Activated CD4-positive, alpha-beta T cell treated with anti-CD3 and anti-CD28 coated beads for 4 hours (primary cell): Measurements from ENCODE around the gene CIB1.

Experiments
- DNase-seq, 2 donors: peaks; one replicate each; pipeline ENCODE4 v3.0.0-alpha.2; 2020

Gene CIB1

DNA sequence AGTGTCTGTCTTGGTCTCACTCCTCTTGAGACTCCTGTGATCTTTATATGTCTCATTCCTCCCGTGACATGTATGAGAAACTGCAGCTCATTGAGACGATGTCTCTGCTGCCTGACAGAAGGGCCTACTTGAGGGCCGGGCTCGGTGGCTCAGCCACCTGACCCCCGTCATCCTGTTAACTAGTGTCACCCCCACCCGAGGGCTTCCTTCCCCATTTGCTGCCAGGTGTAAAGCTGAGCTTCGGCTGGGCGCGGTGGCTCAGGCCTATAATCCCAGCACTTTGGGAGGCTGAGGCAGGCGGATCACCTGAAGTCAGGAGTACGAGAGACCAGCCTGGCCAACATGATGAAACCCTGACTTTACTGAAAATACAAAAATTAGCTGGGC is 19.9 kb downstream of the CIB1 start:
- no peak for DNase-seq

DNA sequence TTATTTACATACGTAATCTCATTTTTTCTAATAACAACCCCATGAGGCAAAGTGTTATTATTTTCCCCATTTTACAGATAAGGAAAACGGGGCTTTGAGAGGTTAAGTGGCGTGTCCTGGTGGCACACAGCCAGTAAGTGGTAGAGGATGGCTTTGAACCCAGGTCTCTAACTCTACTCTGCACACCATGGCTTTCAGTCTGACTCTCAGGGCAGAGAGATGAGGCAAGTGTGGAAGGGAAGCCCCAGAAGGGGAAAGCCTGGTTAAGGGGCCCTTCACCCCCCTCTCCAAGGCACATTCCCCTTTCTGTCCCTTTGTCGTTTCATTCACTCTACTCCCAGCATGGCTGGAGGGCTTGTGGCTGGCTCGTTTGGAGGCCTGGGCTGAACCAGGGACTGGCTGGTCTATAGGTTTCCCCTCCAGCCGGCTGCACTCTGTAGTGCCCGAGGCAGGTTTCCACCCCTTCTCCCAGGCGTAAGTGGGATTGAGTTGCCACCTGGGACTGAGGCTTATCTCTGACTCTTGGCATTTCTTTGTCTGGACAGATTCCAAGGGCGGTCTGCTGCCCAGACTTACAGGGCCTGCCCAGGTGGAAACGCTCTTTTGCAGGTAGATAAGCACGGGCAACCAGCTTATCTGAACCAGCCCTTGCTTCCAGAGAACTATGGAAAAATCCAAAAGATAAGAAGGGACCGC is 20.5 kb downstream of the CIB1 start:
- DNase-seq, result no peak

DNA sequence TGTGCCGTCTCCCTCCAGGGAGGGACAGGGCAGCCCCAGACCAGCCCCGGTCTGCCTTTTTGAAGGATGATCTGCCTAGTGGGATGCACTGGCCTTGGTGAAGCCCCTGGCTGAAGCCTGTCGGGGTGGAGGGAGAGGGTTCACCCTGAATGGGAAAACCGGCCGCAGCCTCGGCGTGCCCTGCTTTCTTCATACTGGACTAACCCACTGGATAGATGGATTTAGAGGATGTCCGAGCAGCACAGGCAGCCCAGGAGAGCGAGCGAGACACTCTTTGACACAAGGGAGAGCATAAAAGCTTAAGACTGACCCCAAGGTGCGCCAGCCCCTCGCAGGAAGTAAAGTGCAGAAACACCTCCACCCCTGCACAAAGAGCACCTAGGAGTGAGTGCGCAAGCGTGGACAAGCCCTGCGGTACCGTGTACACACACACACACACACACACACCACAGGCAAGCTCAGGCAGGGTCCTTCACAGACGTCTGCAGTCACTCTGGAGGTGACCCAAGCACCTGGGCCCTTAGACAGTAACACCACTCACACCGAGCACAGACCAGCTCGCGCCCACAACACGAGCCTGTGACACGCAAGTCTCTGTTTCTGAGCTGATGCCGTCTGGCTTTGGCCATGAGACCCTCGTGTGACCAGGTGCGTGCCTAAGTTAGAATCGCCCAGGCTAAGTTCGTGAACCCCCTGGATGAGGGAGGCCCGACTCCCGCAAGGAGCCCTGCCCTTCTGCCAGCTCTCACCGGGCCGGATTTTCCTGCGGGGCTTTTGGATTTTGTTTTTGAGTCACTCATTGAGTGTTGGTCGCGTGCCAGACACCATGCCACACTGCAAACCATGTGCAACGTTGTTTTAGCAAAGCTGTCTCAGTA is 21.3 kb downstream of the CIB1 start:
- no peak for DNase-seq

DNA sequence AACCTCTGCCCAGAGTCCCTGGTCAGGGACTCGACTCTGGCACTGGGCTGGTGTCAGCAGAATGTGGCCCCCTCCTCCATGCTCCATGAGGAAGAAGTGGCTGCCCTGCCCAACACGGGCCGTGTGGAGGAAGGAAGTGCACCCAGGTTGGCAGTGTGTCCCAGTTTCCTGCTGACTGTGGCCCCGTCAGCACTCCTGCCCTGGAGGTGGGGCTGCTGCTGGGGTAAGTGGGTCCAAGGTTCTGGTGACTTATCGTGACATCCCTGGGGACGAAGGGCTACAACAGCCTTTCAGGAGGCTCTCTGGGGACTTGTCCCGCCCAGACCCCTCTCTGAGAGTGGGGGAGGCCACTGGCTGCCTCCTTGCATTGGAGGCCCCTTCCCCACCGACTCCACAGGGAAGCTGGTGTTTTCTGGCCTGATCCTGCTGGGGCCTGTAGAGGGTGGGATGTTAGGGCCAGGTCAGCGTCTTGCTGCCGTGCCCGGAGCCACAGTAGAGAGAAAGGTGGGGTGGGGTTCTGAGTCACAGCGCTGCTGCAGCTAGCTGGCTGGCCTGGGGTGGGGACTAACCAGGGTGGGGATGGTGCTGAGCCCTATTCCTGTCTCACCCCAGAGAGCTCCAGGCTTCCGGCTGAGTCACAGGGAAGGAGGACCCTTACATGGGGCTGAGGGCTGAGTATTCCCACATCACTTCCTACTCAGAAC is 22.1 kb downstream of the CIB1 start:
- DNase-seq, result no peak

DNA sequence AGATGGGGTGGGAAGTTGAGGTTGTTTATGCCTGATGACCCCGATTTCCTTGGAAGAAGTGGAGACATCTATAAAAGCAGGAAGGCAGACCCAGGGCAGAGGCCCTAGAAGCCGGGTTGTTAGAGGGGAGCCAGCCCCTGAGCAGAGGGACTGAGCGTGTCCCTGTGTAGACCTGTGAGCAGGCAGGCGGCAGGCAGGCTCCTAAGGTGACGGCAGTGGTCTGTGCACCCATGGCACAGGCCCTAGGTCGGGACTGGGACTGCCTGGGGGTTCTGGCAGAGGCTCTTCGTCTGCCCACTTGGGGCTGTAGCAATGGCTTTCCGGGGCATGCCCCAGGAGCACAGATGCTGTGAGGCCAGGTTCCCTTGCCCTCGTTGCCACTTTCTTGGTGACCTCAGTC is 22.7 kb downstream of the CIB1 start:
- no peak for DNase-seq

DNA sequence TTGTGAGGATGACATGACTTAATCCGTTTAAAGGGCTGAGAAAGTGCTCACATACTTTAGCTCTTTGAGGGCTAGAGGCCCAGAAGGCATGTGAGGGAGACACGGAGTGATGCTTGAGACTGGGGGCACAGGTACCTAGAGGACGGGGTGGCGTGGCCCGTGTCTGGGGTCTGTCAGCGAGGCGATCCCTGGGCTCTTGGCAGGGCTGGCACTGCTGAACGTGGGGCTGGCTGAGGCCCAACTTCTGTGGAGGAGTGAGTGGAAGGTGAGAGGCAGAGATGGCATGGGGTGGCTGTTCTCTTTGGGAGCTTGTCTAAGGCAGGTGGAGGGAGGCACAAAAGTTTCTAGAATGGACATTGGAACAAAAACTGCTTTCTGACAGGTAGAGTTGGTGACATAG is 23.1 kb downstream of the CIB1 start:
- no peak for DNase-seq

DNA sequence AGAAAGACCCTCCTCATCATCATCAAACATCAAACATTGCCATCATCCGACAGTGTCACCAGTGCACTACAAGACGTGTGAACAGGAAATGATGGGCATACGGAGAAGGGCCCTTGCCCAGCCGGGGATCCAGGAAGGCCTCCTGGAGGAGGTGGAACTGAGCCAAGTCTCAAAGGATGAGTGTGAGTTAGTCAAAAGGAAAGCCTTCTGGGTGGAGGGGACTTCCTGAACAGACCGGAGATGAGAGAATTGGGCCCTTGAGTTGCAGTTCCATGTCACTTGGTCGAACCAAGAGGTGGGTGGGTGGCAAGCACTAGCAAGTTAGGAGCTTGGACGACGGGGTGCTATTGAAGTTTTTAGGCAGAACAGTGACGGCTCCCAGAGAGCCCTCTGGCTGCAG is 24.1 kb downstream of the CIB1 start:
- no peak for DNase-seq

DNA sequence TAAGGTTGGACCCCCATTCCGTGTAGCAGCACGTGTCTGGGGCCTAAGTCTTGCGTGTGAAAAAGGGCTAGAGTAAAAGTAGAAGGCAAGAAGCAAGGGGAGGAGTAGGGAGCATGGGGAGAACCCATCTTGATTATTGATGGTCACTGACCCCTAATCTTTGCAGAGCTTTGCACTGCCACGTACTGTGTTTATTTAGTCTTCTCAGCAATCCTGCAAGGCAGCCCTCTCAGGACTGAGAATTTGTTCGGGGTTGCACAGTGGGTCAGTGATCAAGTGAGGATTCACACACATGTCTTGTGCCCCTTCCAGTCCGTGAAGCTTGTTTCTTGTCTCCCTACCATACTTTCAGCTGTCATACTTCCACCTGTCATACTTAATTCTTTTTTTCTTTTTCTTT is 25.4 kb downstream of the CIB1 start:
- DNase-seq, result no peak

DNA sequence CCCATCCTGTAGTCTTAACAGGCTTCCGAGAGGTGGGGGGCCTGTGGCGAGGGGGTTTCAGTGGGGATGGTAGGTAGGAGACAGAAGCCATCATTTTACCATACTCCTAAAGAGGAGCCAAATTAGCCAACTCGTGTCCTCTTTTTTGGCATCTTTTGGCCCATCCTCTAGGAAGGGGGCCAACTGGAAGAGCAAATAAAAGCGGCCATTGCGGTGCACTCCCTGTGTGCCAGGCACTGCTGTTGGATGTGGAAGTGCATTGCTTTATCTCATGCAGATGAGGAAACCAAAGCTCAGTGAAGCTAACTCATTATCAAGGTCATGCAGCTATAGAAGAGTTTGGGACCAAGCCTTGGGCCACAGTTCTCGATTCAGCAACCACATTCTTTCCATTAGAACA is 26.5 kb downstream of the CIB1 start:
- no peak for DNase-seq

DNA sequence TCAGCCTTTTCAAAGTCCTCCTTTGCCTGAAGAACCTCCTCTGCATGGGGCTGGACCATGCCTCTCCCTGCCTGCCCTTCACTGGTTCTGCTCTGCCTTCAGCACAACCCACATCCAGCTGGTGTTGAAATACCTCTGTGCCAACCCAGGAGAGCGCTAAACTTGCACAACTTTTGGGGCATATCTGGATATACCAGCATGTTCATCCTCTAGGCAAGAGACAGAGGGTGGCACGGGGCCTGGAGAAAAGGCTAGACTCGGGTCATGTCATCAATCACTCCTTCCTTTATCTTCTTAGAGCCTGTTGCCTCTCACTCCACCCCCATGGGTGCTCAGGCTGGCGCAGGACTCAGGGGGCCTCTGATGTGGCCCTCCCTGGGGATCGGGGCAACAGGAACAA is 27.9 kb downstream of the CIB1 start:
- no peak for DNase-seq

DNA sequence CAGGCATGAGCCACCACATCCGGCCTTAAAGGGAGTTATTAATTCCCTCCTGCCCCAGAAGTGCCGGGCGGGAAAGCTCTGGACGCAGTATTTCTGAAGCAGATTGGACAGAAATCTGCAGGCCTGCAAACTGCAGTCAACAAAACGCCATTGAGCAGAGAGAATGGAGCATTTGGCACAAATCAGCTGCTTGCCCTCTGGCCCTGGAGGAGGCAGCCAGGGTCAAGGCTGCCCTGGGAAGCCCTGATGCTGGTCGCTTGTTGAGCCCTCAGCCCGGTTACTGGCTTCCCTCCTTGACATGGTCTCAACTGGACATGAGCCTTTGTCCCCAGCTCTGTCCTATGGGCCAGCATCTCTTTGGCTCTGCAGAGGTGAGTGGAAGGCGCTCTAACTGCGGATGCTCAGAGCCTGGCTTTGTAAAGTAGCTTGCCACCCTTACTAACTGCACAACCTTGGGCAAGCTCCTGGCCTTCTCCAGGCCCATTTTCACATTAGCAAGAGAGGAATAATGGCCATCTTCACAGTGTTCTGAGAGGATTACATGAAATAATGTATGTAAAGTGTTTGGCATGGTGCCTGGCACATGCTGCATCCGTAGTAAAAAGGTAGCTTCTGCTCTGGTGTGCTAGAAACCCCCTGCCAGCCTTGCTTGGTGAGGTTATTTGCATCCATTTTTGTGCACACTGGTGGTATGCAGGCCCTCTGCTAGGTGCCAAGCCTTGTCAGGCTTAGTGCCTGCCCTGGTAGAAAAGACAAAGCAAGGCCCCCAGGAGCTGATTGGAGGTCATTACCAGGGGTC is 28.5 kb downstream of the CIB1 start:
- DNase-seq, result no peak

DNA sequence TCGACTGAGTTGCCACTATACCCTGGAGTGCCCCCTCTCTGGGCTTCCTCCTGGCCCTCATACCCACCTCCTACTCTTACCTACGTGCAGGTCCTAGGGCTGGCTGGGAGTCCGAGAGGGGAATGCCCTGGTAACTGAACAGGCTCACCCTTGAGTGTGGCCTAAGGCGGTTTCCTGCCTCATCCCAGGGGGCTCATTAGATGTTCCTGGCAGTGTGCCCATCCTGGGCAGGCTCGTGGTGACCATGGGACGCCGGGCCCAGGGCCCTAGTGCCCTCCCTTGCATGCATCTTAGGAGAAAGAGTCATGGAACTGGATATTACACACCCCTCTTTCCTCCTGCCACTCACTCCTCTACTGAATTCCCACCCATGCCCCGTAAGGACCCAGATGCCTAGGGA is 29.8 kb downstream of the CIB1 start:
- no peak for DNase-seq

DNA sequence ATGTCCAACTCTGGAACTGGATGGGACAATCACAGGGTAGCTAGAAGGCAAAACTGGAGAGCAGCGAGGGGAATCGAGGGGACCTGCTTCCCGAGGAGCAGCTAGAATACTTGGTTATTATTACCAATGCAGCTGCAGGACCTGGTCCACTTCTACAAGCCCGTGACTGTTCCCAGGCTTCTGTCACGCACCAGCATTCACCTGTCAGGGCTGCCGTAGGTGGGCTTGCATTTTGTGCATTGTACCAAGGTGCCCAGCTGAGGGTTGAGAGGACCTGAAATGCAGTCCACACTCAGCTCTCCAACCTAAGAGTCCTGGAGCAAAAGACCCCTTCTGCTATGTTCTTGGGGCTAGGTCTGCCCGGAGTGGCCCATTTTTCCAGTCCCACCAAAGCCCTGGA is 30.3 kb downstream of the CIB1 start:
- DNase-seq, result no peak

DNA sequence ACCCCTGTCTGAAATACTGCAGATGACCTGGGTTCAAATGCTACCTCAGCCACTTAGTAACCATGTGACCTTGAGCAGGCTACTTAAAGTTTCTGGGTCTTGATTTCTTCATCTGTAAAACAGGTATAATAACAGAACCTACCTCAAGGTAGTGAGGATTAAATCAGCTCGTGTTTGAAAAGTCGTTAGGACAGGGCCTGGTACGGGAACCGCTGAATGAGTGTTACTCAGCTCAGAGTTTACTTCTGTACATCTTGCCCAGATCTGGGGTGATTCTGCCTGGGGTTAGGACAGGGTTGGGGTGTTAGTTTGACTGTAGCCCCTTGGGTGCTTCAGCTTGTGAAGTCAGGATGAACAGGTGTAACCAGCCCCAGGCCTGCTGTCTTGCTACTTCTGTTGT is 30.8 kb downstream of the CIB1 start:
- DNase-seq, result no peak

DNA sequence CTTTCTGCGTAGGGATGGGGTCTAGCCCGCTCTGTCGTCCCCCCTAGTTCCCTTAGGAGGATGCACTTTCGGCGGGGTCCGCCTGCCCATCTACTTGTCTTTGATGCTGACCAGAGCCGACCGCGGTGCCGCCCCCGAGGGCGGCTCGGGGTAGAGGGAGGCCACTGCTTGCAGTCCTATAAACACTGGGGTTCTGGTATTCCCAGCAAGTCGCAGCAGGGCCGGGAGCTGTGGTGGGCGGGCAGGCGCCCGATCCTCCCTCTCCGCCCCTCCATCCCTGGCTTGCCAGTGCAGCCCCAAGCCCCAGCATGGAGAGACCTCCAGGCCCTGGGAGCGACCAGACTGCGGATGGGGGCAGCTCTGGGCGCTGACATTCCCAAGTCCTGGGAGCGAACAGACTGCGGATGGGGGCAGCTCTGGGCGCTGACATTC is 31.8 kb downstream of the CIB1 start:
- DNase-seq, result no peak

DNA sequence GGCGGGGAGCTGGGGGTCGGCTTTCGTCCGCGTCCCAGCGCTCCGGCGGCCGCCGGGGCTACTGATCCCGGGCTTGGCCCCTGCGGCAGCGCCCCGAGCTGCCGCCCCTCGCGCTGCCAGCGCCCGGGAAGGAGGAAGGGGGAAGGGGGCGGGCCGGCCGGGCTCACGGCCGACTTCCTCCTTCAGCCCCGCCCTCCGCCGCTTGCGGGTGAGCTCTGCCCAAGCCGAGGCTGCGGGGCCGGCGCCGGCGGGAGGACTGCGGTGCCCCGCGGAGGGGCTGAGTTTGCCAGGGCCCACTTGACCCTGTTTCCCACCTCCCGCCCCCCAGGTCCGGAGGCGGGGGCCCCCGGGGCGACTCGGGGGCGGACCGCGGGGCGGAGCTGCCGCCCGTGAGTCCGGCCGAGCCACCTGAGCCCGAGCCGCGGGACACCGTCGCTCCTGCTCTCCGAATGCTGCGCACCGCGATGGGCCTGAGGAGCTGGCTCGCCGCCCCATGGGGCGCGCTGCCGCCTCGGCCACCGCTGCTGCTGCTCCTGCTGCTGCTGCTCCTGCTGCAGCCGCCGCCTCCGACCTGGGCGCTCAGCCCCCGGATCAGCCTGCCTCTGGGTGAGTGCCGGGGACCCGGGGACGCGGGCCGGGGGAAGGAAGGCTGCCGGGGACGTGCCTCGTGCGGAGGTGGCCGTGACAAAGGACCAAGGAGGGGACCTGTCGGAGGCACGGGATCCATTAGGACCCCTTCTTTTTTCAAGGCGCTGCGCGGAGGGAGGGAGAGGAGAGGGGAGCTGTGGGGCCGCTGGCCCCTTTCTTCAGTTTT is 32.4 kb downstream of the CIB1 start, which contains the start of gene SEMA4B:
TSS of gene SEMA4B (plus strand) at position 201 of the 814 bp plus-strand sequence. CDS start at position 450, 249 bp downstream.
- peak; percentile 61 to 69 for DNase-seq

DNA sequence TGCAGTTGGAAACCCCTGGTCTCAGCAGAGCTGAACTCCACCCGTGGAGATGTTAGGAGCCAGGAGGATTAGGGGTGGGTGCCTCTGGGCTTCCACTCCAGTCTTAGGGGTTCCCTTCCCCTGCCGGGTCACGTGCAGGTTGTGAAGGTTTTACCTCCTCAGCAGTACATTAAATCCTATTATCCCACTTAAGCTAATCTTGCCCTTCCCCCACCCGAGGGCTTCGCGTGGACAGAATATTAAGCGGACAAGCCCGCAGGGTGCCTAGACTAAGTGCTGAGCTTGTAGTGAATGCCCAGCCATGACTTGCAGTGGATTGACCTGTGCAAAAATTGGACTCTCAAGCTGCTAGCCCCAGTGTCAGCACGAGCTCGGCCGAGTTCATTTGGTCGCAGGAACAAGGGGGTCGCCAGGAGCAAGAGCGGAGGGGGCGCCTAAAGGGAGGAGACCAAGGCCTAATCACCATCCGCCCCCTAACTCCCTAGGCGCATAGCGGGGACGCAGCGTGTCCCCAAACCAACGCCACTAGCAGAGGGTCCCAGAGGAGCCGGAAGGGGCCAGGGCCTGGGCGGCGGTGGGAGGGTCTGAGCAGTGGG is 33.1 kb downstream of the CIB1 start:
- no peak for DNase-seq

DNA sequence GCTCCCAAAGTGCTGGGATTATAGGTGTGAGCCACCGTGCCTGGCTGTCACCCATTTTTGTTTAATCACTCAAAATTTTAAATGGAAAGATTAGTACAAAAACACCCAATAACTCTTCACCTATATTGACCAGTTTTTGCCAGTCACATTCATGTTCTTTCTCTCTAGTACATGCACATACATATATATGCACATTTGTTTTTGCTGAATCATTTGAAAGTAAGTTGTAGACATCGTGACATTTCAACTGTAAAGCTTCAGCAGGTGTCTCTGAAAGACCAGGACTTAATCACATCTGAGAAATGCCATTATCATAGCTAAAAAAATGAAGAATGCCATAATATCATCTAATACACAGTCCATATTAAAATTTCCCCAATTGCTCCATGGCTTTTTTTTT is 39.1 kb downstream of the CIB1 start:
- DNase-seq, result no peak

DNA sequence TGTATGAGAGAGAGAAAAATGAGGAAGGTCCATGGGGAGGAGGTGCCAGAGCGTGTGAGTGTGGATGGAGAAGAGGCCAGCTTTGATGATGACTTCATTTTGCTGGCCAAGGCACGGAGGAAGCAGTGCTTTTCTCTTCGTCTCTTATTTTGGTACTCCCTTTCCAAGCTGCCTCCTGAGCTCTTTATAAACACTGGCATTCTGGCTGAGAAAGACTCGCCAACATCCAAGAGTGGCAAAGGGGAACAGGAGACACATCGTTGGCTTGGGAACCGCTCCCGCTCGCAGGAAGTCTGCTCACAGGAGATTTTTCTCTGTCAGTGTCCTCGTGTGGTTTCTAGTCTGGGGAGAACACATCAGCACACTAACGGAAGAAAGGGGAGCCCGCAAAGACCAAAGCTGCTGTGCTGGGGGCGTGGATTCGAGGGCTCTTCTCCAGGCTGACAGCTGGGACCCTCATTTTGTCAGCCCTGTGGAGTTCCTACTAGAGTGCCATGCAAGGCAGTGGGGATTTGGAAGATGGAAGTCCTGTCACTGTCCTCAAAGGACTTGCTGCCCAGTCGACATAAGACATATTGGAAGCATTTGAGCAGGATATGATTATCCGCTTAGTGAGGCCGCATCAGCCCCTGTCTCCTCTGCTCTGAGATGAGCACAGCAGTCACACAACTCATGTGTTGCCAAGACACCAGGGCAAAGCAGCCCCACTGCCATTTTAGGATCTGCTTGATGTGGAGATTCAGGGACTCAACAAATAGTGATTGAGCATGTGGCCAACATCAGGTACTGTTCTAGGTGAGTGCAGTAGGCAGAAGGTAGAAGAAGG is 40.6 kb downstream of the CIB1 start:
- DNase-seq, result no peak

DNA sequence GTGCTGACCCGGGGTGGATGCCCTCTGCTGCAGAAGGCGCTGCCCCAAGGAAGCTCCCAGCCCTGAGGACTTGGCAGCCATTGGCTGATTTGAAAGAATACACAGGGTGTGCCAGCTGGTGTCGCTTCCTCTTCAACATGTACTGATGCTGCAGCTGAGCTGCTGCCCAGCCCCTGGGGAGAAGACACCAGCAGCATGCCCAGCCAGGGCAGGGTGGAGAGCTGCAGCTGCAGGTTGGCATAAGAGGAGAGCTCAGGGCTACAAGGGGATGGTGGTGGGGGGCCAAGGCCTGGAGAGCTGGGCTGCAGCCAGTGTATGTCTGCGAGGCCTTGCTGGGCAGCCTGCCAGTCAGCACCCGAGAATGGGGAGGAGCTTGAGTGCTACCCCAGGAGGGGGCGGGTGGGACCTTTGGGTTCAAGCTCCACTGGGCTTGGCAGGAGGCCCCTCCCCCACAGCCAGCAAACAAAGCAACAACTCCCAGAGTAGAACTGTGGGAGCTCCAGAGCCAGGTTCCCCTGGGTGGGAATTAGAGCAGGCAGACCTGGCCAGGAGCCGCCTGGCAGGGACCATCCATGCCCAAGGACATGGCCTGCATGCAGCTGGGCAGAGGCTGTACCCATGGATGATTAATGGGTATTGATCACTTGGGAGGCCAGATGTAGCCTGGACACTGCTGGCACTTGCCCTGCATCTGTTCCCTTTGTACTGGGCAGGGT is 41.8 kb downstream of the CIB1 start:
- DNase-seq, result no peak
